AG04449 (cell line): ENCODE results near the gene CTSW.
A peak's percentile ranks its signal among the peaks of the same experiment; 100 is the strongest.

ENCODE experiments used
- CTCF ChIA-PET: fragments of 350-600 bp; formaldehyde crosslinking; extraction: SDS; loops from one replicate; lab custom pipeline; 2021; ENCODE audit warnings: antibody characterized with exemption; lab: Yijun Ruan, JAX
- POLR2A ChIA-PET: fragments of 400-600, 350-600 bp; formaldehyde crosslinking; extraction: SDS; loops from one replicate; lab custom pipeline; 2020; ENCODE audit warnings: antibody characterized with exemption, inconsistent platforms; lab: Yijun Ruan, JAX
- DNase-seq: peaks from one replicate; pipeline ENCODE4 v3.0.0-alpha.2; 2010; ENCODE audit warnings: low read depth, low spot score
- H3K4me3 ChIP-seq: 2 replicates; pipeline ENCODE4 v1.5.1; 2011; ENCODE audit warnings: low read depth, mild to moderate bottlenecking, control low read depth, low read length
- CTCF ChIP-seq: IDR thresholded peaks from one replicate; pipeline ENCODE4 v1.5.1; 2011; ENCODE audit warnings: mild to moderate bottlenecking, moderate library complexity, low read length, control low read depth, inconsistent platforms; ENCODE audit not compliant: insufficient read depth; ENCODE audit errors: missing control alignments

CTSW gene

GRCh38 chr11:65919573-65920371 is 40.1 kb downstream of the CTSW start:
- no peak for DNase-seq
- no peak for TF ChIP-seq CTCF
- peak overlapping the region; percentile 83 for H3K4me3 ChIP-seq
- ChIA-PET CTCF (interaction anchor here (1.4 to 4.4 kb wide), 3 partner anchors 12 to 35 kb away, joined by 3 to 28 read pairs (median 9); partner anchors contain the start of genes CCDC85B and FIBP), POLR2A (interaction anchor here (0.9 to 7.1 kb wide), 2 partner anchors 21 to 29 kb away, joined by 3 to 127 read pairs; partner anchors contain the start of genes CCDC85B and FIBP)

GRCh38 chr11:65920372-65920802 is 40.8 kb downstream of the CTSW start:
- no peak for DNase-seq
- peak overlapping the region; percentile 83 for H3K4me3 ChIP-seq
- ChIA-PET CTCF (interaction anchor here (0.9 to 4.4 kb wide), 4 partner anchors 12 to 36 kb away, joined by 3 to 28 read pairs (median 6); partner anchors contain the start of genes CCDC85B and FIBP), POLR2A (interaction anchor here (0.9 to 7.1 kb wide), 2 partner anchors 21 to 30 kb away, joined by 3 to 127 read pairs; partner anchors contain the start of genes CCDC85B and FIBP)
- TF ChIP-seq CTCF: no peak

GRCh38 chr11:65921033-65921555 is 41.5 kb downstream of the CTSW start:
- TF ChIP-seq CTCF: no peak
- DNase-seq: no peak
- POLR2A ChIA-PET: interaction anchor here (7.1 kb wide), 1 partner anchor 30 kb away, joined by 127 read pairs; the partner anchor contains the start of genes CCDC85B and FIBP
- H3K4me3 ChIP-seq: peak overlapping the region; percentile 83
- CTCF ChIA-PET: interaction anchor here (0.9 to 4.4 kb wide), 7 partner anchors 11 to 124 kb away, joined by 3 to 28 read pairs (median 4); partner anchors contain the start of genes CCDC85B and FIBP

- no peak overlapping the region for H3K4me3 ChIP-seq
- ChIA-PET CTCF (interaction anchor here (1.1 to 4.4 kb wide), 6 partner anchors 22 to 124 kb away, joined by 3 to 28 read pairs (median 5); partner anchors contain the start of genes CCDC85B and FIBP), POLR2A (no interaction called here)
- TF ChIP-seq CTCF: no peak
- no peak for DNase-seq
These were observed 42.2 kb downstream of the CTSW start for GRCh38 chr11:65921876-65922275.

GRCh38 chr11:65922565-65922964 is 42.9 kb downstream of the CTSW start:
- H3K4me3 ChIP-seq: no peak overlapping the region
- DNase-seq: no peak
- POLR2A ChIA-PET: interaction anchor here (0.9 kb wide), 1 partner anchor 22 kb away, joined by 3 read pairs; no protein-coding TSS in a partner anchor
- TF ChIP-seq CTCF: no peak
- CTCF ChIA-PET: interaction anchor here (0.6 to 4.4 kb wide), 6 partner anchors 10 to 100 kb away, joined by 3 to 28 read pairs (median 5); partner anchors contain the start of genes CCDC85B and FIBP

- DNase-seq: no peak
- ChIA-PET POLR2A (interaction anchor here (1.2 kb wide), 1 partner anchor 10 kb away, joined by 5 read pairs; no protein-coding TSS in a partner anchor), CTCF (interaction anchor here (1.1 kb wide), 1 partner anchor 41 kb away, joined by 5 read pairs; no protein-coding TSS in a partner anchor)
- H3K4me3 ChIP-seq: no peak overlapping the region
- TF ChIP-seq CTCF: no peak
These were observed 45.8 kb downstream of the CTSW start for GRCh38 chr11:65925397-65925796.
